PFSK-1 (cell line): ENCODE results near the gene FER1L5.

ENCODE experiments used
- FOXP2 ChIP-seq: optimal IDR thresholded peaks from 2 replicates; pipeline ENCODE3; 2011; ENCODE audit warnings: borderline replicate concordance, control low read depth, inconsistent platforms; ENCODE audit not compliant: insufficient read depth; ENCODE audit errors: extremely low read length, extremely low read depth
- POLR2AphosphoS5 ChIP-seq: IDR thresholded peaks from 2 replicates; pipeline ENCODE4 v1.6.1; 2012; ENCODE audit warnings: low read depth, mild to moderate bottlenecking, control low read depth, low read length, moderate library complexity
- REST ChIP-seq, 2 experiments: IDR thresholded peaks; 2 replicates each; pipeline versions ENCODE4 v1.6.1 to v1.8.0; 2011 to 2012; ENCODE audit warnings: low read depth in 2 of 2, low read length in 2 of 2, control low read depth in 1 of 2, inconsistent platforms in 1 of 2, mild to moderate bottlenecking in 1 of 2, moderate library complexity in 1 of 2; ENCODE audit not compliant: insufficient read depth in 1 of 2
- SIN3A ChIP-seq: IDR thresholded peaks from 2 replicates; pipeline ENCODE4 v1.6.1; 2012; ENCODE audit warnings: mild to moderate bottlenecking, low read length, moderate library complexity, borderline replicate concordance; ENCODE audit not compliant: insufficient read depth
- TAF1 ChIP-seq: IDR thresholded peaks from 2 replicates; pipeline ENCODE4 v1.6.1; 2012; ENCODE audit warnings: low read length, control low read depth, borderline replicate concordance; ENCODE audit not compliant: insufficient read depth

FER1L5 gene

GRCh38 chr2:96681540-96681939, 39.0 kb downstream of the FER1L5 start:
- TF ChIP-seq FOXP2 (no peak), SIN3A (no peak), TAF1 (no peak), POLR2AphosphoS5 (no peak), REST (IDR thresholded peaks at IDR 0.05; ENCODE audit: insufficient read depth in 1 of 2, low read depth in 2 of 2, low read length in 2 of 2) (no peak)

- TF ChIP-seq POLR2AphosphoS5: no peak
- no peak for TF ChIP-seq REST (IDR thresholded peaks at IDR 0.05; ENCODE audit: insufficient read depth in 1 of 2, low read depth in 2 of 2, low read length in 2 of 2)
- no peak for TF ChIP-seq TAF1
- TF ChIP-seq FOXP2: no peak
- TF ChIP-seq SIN3A: no peak
Observed at GRCh38 chr2:96683307-96683706, 40.7 kb downstream of the FER1L5 start.

GRCh38 chr2:96683972-96684820, 41.6 kb downstream of the FER1L5 start:
- TF ChIP-seq FOXP2 (no peak), TAF1 (no peak), REST (IDR thresholded peaks at IDR 0.05; ENCODE audit: insufficient read depth in 1 of 2, low read depth in 2 of 2, low read length in 2 of 2) (no peak), SIN3A (no peak), POLR2AphosphoS5 (no peak)

- TF ChIP-seq POLR2AphosphoS5: no peak
- TF ChIP-seq TAF1: no peak
- no peak for TF ChIP-seq SIN3A
- TF ChIP-seq REST (IDR thresholded peaks at IDR 0.05; ENCODE audit: insufficient read depth in 1 of 2, low read depth in 2 of 2, low read length in 2 of 2): no peak
- TF ChIP-seq FOXP2: no peak
Observed at GRCh38 chr2:96684883-96685576, 42.5 kb downstream of the FER1L5 start.
